ENCODE data around the gene TUBG2. TPM values are rescaled to one million over a fixed set of nuclear protein-coding genes. Genes with fewer than 3 reads are reported as not detected.
"Not testable (repeated sequence)": the region's sequence is repeated elsewhere in the genome, so short reads cannot be mapped to it uniquely, and the experiment has no call there.

Gene TUBG2
- total RNA-seq = 10 to 100 TPM in 1 of 2 donors, 1 to 10 TPM in 1; 7.5 to 15.7 TPM

GRCh38 chr17:42659079-42659931, at the start of gene TUBG2:
Gene TUBG2 (plus strand): TSS chr17:42659284. CDS start chr17:42659504, 220 bp downstream.
- Mint-ChIP-seq H3K4me1 (peaks cover 16% of the 10 kb centered on the region), H3K27me3 (no peaks in the 10 kb centered on the region), H3K9me3 (no peaks in the 10 kb centered on the region), H3K4me3 (peak within 1 kb of the TSS; percentile 90), H3K27ac (peak within 1 kb of the TSS; percentile 90), H3K36me3 (ENCODE audit: low read depth) (peaks cover 2% of the 10 kb centered on the region)
- peak; percentile 77 for ATAC-seq (replicated peaks)

- Mint-ChIP-seq H3K36me3 (ENCODE audit: low read depth) (peaks cover 56% of the 10 kb centered on the region), H3K4me3 (peak overlapping the region; percentile 96), H3K27ac (peak overlapping the region; percentile 94)
- ATAC-seq (replicated peaks) = peak; percentile 1
- not testable (repeated sequence) for H3K27me3 Mint-ChIP-seq, H3K4me1 Mint-ChIP-seq, H3K9me3 Mint-ChIP-seq
Measured at GRCh38 chr17:42609814-42610801, 49.0 kb upstream of the TUBG2 start.

- no peak overlapping the region for H3K4me3 Mint-ChIP-seq
Measured at GRCh38 chr17:42612013-42612412, 47.1 kb upstream of the TUBG2 start.

GRCh38 chr17:42613699-42614295, 45.3 kb upstream of the TUBG2 start:
- Mint-ChIP-seq H3K27ac (no peak overlapping the region), H3K9me3 (no peaks in the 10 kb centered on the region), H3K36me3 (ENCODE audit: low read depth) (peaks cover 48% of the 10 kb centered on the region), H3K4me1 (no peaks in the 10 kb centered on the region), H3K4me3 (no peak overlapping the region), H3K27me3 (no peaks in the 10 kb centered on the region)
- no peak for ATAC-seq (replicated peaks)

More at GRCh38 chr17:42612013-42612412, 47.1 kb upstream of the TUBG2 start:
- Mint-ChIP-seq H3K27me3 (no peaks in the 10 kb centered on the region), H3K27ac (no peak overlapping the region), H3K4me1 (no peaks in the 10 kb centered on the region), H3K36me3 (ENCODE audit: low read depth) (peaks cover 48% of the 10 kb centered on the region), H3K9me3 (no peaks in the 10 kb centered on the region)
- ATAC-seq (replicated peaks) = no peak

GRCh38 chr17:42617956-42618431, 41.1 kb upstream of the TUBG2 start:
- ATAC-seq (replicated peaks) = no peak
- H3K9me3 Mint-ChIP-seq = no peaks in the 10 kb centered on the region
- peak overlapping the region; percentile 28 for H3K27ac Mint-ChIP-seq
- H3K4me3 Mint-ChIP-seq = no peak overlapping the region
- H3K4me1 Mint-ChIP-seq = no peaks in the 10 kb centered on the region
- no peaks in the 10 kb centered on the region for H3K27me3 Mint-ChIP-seq
- H3K36me3 Mint-ChIP-seq (ENCODE audit: low read depth) = peaks cover 30% of the 10 kb centered on the region

GRCh38 chr17:42618442-42619150, 40.5 kb upstream of the TUBG2 start:
- Mint-ChIP-seq H3K4me1 (no peaks in the 10 kb centered on the region), H3K4me3 (no peak overlapping the region), H3K27me3 (no peaks in the 10 kb centered on the region), H3K36me3 (ENCODE audit: low read depth) (peaks cover 24% of the 10 kb centered on the region), H3K27ac (peak overlapping the region; percentile 28), H3K9me3 (no peaks in the 10 kb centered on the region)
- peak; percentile 57 for ATAC-seq (replicated peaks)

GRCh38 chr17:42621987-42622386, 37.1 kb upstream of the TUBG2 start:
- not testable (repeated sequence) for H3K27ac Mint-ChIP-seq; H3K4me1 Mint-ChIP-seq; ATAC-seq (replicated peaks); H3K36me3 Mint-ChIP-seq (ENCODE audit: low read depth); H3K4me3 Mint-ChIP-seq; H3K27me3 Mint-ChIP-seq; H3K9me3 Mint-ChIP-seq

GRCh38 chr17:42623271-42623670, 35.8 kb upstream of the TUBG2 start:
- no peak overlapping the region for H3K27ac Mint-ChIP-seq
- no peak overlapping the region for H3K4me3 Mint-ChIP-seq
- H3K4me1 Mint-ChIP-seq = no peaks in the 10 kb centered on the region
- ATAC-seq (replicated peaks) = no peak
- H3K27me3 Mint-ChIP-seq = no peaks in the 10 kb centered on the region
- no peaks in the 10 kb centered on the region for H3K36me3 Mint-ChIP-seq (ENCODE audit: low read depth)
- no peaks in the 10 kb centered on the region for H3K9me3 Mint-ChIP-seq

GRCh38 chr17:42623732-42624596, 35.1 kb upstream of the TUBG2 start:
- H3K27ac Mint-ChIP-seq = no peak overlapping the region
- no peak overlapping the region for H3K4me3 Mint-ChIP-seq
- H3K9me3 Mint-ChIP-seq = no peaks in the 10 kb centered on the region
- ATAC-seq (replicated peaks) = no peak
- no peaks in the 10 kb centered on the region for H3K27me3 Mint-ChIP-seq
- no peaks in the 10 kb centered on the region for H3K4me1 Mint-ChIP-seq
- no peaks in the 10 kb centered on the region for H3K36me3 Mint-ChIP-seq (ENCODE audit: low read depth)

GRCh38 chr17:42627032-42627764, 31.9 kb upstream of the TUBG2 start:
- H3K36me3 Mint-ChIP-seq (ENCODE audit: low read depth); H3K4me1 Mint-ChIP-seq; H3K27ac Mint-ChIP-seq; H3K4me3 Mint-ChIP-seq; H3K27me3 Mint-ChIP-seq; H3K9me3 Mint-ChIP-seq; ATAC-seq (replicated peaks): not testable (repeated sequence)

- H3K36me3 Mint-ChIP-seq (ENCODE audit: low read depth) = no peaks in the 10 kb centered on the region
- no peaks in the 10 kb centered on the region for H3K9me3 Mint-ChIP-seq
- no peak for ATAC-seq (replicated peaks)
- no peak overlapping the region for H3K4me3 Mint-ChIP-seq
- no peak overlapping the region for H3K27ac Mint-ChIP-seq
- no peaks in the 10 kb centered on the region for H3K27me3 Mint-ChIP-seq
- no peaks in the 10 kb centered on the region for H3K4me1 Mint-ChIP-seq
Measured at GRCh38 chr17:42629411-42630009, 29.6 kb upstream of the TUBG2 start.

GRCh38 chr17:42632949-42633444, 26.1 kb upstream of the TUBG2 start:
- Mint-ChIP-seq H3K36me3 (ENCODE audit: low read depth) (no peaks in the 10 kb centered on the region), H3K4me1 (no peaks in the 10 kb centered on the region), H3K4me3 (no peak overlapping the region), H3K27me3 (no peaks in the 10 kb centered on the region), H3K27ac (no peak overlapping the region), H3K9me3 (no peaks in the 10 kb centered on the region)
- no peak for ATAC-seq (replicated peaks)
